ENCODE data around the gene PCLAF. TPM values are rescaled to one million over a fixed set of nuclear protein-coding genes. Genes with fewer than 3 reads are reported as not detected.
A peak's percentile ranks its signal among the peaks of the same experiment; 100 is the strongest.
"Not testable (repeated sequence)": the region's sequence is repeated elsewhere in the genome, so short reads cannot be mapped to it uniquely, and the experiment has no call there.

The PCLAF gene
- total RNA-seq, 1 experiment from 2014 or later: 93.5 TPM

- CTCF ChIA-PET; H3K9me2 ChIP-seq (ENCODE audit: insufficient read depth); ATAC-seq; BruUV-seq (replicated peaks); DNase-seq (ENCODE audit: low read depth, low spot score); RAD21 ChIA-PET (ENCODE audit: low non-redundant PET in 1 of 2, low total read pairs in 2 of 2, uncharacterized antibody in 2 of 2, unreplicated experiment in 2 of 2); H3K27me3 ChIP-seq (ENCODE audit: insufficient read depth, low read length); H4K20me1 ChIP-seq (ENCODE audit: insufficient read depth); POLR2A ChIA-PET; H2AFZ ChIP-seq (ENCODE audit: low read depth, low read length, poor library complexity, severe bottlenecking); H3K9me3 ChIP-seq (ENCODE audit: control insufficient read depth in 1 of 2, insufficient read depth in 1 of 2, low read depth in 1 of 2, low read length in 2 of 2); intact Hi-C loops (cut with micrococcal nuclease): not testable (repeated sequence)
- peaks cover 52% of the 10 kb centered on the region for H3K79me2 ChIP-seq (ENCODE audit: insufficient read depth, low read length)
- peak overlapping the region; percentile 88 for H3K9ac ChIP-seq (ENCODE audit: low read length)
- H3K4me1 ChIP-seq (ENCODE audit: control insufficient read depth in 1 of 2, insufficient read depth in 2 of 2, low read length in 2 of 2): peaks cover 9 to 20% of the 10 kb centered on the region in 2 experiments
- H3K36me3 ChIP-seq (ENCODE audit: control insufficient read depth in 1 of 2, insufficient read depth in 2 of 2, low read length in 2 of 2): peaks cover 10 to 20% of the 10 kb centered on the region in 2 experiments; a peak in 2 of 4 replicates
- peak overlapping the region; percentile 48; the same call in 1 of the 2 replicates for H3K27ac ChIP-seq (ENCODE audit: low read depth, low read length)
- H3K4me3 ChIP-seq (replicated peaks in 1 of 2; ENCODE audit: low read depth in 1 of 2, low read length in 2 of 2): peak overlapping the region; percentile 74 to 90
- peak overlapping the region; percentile 88 for H3K4me2 ChIP-seq (ENCODE audit: low read length)
Observed at GRCh38 chr15:64380130-64380870, 941 bp downstream of the PCLAF start.

- H3K9me3 ChIP-seq (ENCODE audit: control insufficient read depth in 1 of 2, insufficient read depth in 1 of 2, low read depth in 1 of 2, low read length in 2 of 2): no peaks in the 10 kb centered on the region
- peaks cover 9 to 20% of the 10 kb centered on the region in 2 experiments for H3K4me1 ChIP-seq (ENCODE audit: control insufficient read depth in 1 of 2, insufficient read depth in 2 of 2, low read length in 2 of 2)
- H3K9me2 ChIP-seq (ENCODE audit: insufficient read depth): no peaks in the 10 kb centered on the region
- ChIA-PET RAD21 (ENCODE audit: low non-redundant PET in 1 of 2, low total read pairs in 2 of 2, uncharacterized antibody in 2 of 2, unreplicated experiment in 2 of 2) (no interaction called here), CTCF (no interaction called here), POLR2A (no interaction called here)
- no peak overlapping the region for H3K27ac ChIP-seq (ENCODE audit: low read depth, low read length)
- intact Hi-C loops (cut with micrococcal nuclease): no loop called here
- peak overlapping the region; percentile 88; the same call in 1 of the 2 replicates for H3K4me2 ChIP-seq (ENCODE audit: low read length)
- peaks cover 61% of the 10 kb centered on the region for H3K79me2 ChIP-seq (ENCODE audit: insufficient read depth, low read length)
- H3K4me3 ChIP-seq (replicated peaks in 1 of 2; ENCODE audit: low read depth in 1 of 2, low read length in 2 of 2): no peak overlapping the region; a peak in 2 of 4 replicates
- TF ChIP-seq TCF7L2 (IDR thresholded peaks at IDR 0.05; ENCODE audit: borderline replicate concordance, extremely low read depth, insufficient read depth, insufficient read length) (no peak), CTCF (IDR thresholded peaks at IDR 0.05 in 2 of 3, conservative IDR thresholded peaks at IDR 0.05 in 1 of 3; ENCODE audit: borderline replicate concordance in 1 of 3, insufficient read depth in 1 of 3, low read depth in 2 of 3, low read length in 2 of 3) (no peak), YY1 (IDR thresholded peaks at IDR 0.05; ENCODE audit: extremely low read depth, insufficient replicate concordance, low read depth, low read length) (no peak), CBX3 (IDR thresholded peaks at IDR 0.05; ENCODE audit: low read depth) (no peak), EZH2 (IDR thresholded peaks at IDR 0.05) (no peak), JUND (IDR thresholded peaks at IDR 0.05) (no peak), POLR2AphosphoS5 (IDR thresholded peaks at IDR 0.05; ENCODE audit: low read depth, low read length) (no peak), EZH2phosphoT487 (IDR thresholded peaks at IDR 0.05; ENCODE audit: borderline replicate concordance) (no peak), ZNF274 (IDR thresholded peaks at IDR 0.05; ENCODE audit: low read depth, low read length) (no peak), FOSL1 (IDR thresholded peaks at IDR 0.05; ENCODE audit: low read depth) (no peak), ATF3 (IDR thresholded peaks at IDR 0.05) (no peak), SP1 (IDR thresholded peaks at IDR 0.05; ENCODE audit: low read depth) (no peak)
- DNase-seq (ENCODE audit: low read depth, low spot score) (no peak), ATAC-seq (no peak)
- no peak overlapping the region for H3K9ac ChIP-seq (ENCODE audit: low read length)
- BruUV-seq (replicated peaks): no TSS peak
- H2AFZ ChIP-seq (ENCODE audit: low read depth, low read length, poor library complexity, severe bottlenecking): no peak overlapping the region
- H4K20me1 ChIP-seq (ENCODE audit: insufficient read depth): no peaks in the 10 kb centered on the region
- peaks cover 11 to 25% of the 10 kb centered on the region in 2 experiments; a peak in 2 of 4 replicates for H3K36me3 ChIP-seq (ENCODE audit: control insufficient read depth in 1 of 2, insufficient read depth in 2 of 2, low read length in 2 of 2)
- H3K27me3 ChIP-seq (ENCODE audit: insufficient read depth, low read length): no peaks in the 10 kb centered on the region
Observed at GRCh38 chr15:64379216-64379960, 1.9 kb downstream of the PCLAF start.
